K562 (cell line): ENCODE data around the gene SERPINA12. TPM values are rescaled to one million over a fixed set of nuclear protein-coding genes. Genes with fewer than 3 reads are reported as not detected.

Experiments
- ATAC-seq: fragments of 200-7000 bp; cut with Tn5 transposase; 3 replicates; pipeline ENCODE4 v1.9.1; 2020; ENCODE audit warnings: moderate library complexity
- BruUV-seq: library from RNA; stranded (reverse); fragments of 400-500 nt; replicated peaks from 2 replicates; lab custom pipeline; 2021; lab: Mats Ljungman, UMichigan
- CTCF ChIA-PET: fragments of 300-600 bp; formaldehyde crosslinking; extraction: SDS; loops from one replicate; lab custom pipeline; 2021; ENCODE audit warnings: low intra/inter-chr PET ratio; lab: Yijun Ruan, JAX
- POLR2A ChIA-PET: fragments of 300-600, 350-650 bp; sonication (Branson Sonifier 250); formaldehyde crosslinking; extraction: SDS; loops from one replicate; lab custom pipeline; 2021; ENCODE audit warnings: antibody characterized with exemption, inconsistent platforms; lab: Yijun Ruan, JAX
- DNase-seq, 4 experiments: peaks; one replicate each; pipeline versions ENCODE4 v3.0.0 to v3.0.0-alpha.2; 2011 to 2018; ENCODE audit warnings: low spot score in 3 of 4, mixed read lengths in 3 of 4; ENCODE audit errors: extremely low read depth in 1 of 4
- FAIRE-seq: peaks from 2 replicates; lab custom pipeline; 2011; peaks lifted over from hg19 to GRCh38; lab: Jason Lieb, UNC
- H2AFZ ChIP-seq: 2 replicates; pipeline ENCODE4 v1.6.0; 2011; ENCODE audit warnings: low read depth, low read length, control low read depth, inconsistent platforms
- H3K27ac ChIP-seq: fragments of 200-600 bp; 3 replicates; pipeline ENCODE4 v1.8.0; 2011; ENCODE audit warnings: low read depth, mild to moderate bottlenecking, control low read depth, inconsistent platforms, low read length, moderate library complexity, mixed read lengths; ENCODE audit errors: extremely low read depth
- H3K27me3 ChIP-seq, 2 experiments: fragments of 300-600 bp in 1 of 2; 2 replicates in 1 of 2; 3 replicates in 1 of 2; pipeline versions ENCODE4 v1.6.0 to v1.8.0; 2011; ENCODE audit warnings: inconsistent platforms in 2 of 2, low read length in 2 of 2, mild to moderate bottlenecking in 1 of 2, mixed read lengths in 1 of 2, moderate library complexity in 1 of 2; ENCODE audit not compliant: control insufficient read depth in 2 of 2, insufficient read depth in 2 of 2
- H3K36me3 ChIP-seq: fragments of 300-600 bp; 3 replicates; pipeline ENCODE4 v1.8.0; 2011; ENCODE audit warnings: mild to moderate bottlenecking, low read length, inconsistent platforms; ENCODE audit not compliant: control insufficient read depth, insufficient read depth
- H3K4me1 ChIP-seq, 2 experiments: fragments of 200-600 bp in 1 of 2; replicated peaks in 1 of 2; 2 replicates in 1 of 2; 3 replicates in 1 of 2; pipeline versions ENCODE4 v1.5.1 to v1.8.0; 2011; ENCODE audit warnings: inconsistent platforms in 2 of 2, low read length in 2 of 2, mild to moderate bottlenecking in 1 of 2, mixed read lengths in 1 of 2, moderate library complexity in 1 of 2; ENCODE audit not compliant: control insufficient read depth in 2 of 2, insufficient read depth in 2 of 2
- H3K4me2 ChIP-seq: 2 replicates; pipeline ENCODE4 v1.6.1; 2011; ENCODE audit warnings: low read length, control low read depth, inconsistent platforms, mixed read lengths; ENCODE audit not compliant: insufficient read depth
- H3K4me3 ChIP-seq: fragments of 200-600 bp; sonication (generic), shearing (Covaris generic); 2 replicates; pipeline ENCODE4 v1.5.1; 2016; ENCODE audit warnings: control low read depth, inconsistent platforms
- H3K79me2 ChIP-seq: fragments of 200-600 bp; 3 replicates; pipeline ENCODE4 v1.8.0; 2011; ENCODE audit warnings: low read length, inconsistent platforms; ENCODE audit not compliant: control insufficient read depth, insufficient read depth
- H3K9ac ChIP-seq, 2 experiments: 2 replicates each; pipeline versions ENCODE4 v1.6.0 to v1.6.1; 2011; ENCODE audit warnings: low read depth in 2 of 2, low read length in 2 of 2, control low read depth in 1 of 2, inconsistent platforms in 1 of 2, mild to moderate bottlenecking in 1 of 2, mixed read lengths in 1 of 2; ENCODE audit not compliant: insufficient read depth in 1 of 2
- H3K9me1 ChIP-seq: one replicate; pipeline ENCODE4 v1.6.0; 2011; ENCODE audit warnings: inconsistent platforms, mild to moderate bottlenecking, low read length, moderate library complexity; ENCODE audit not compliant: control insufficient read depth, insufficient read depth
- H3K9me3 ChIP-seq: replicated peaks from 2 replicates; pipeline ENCODE4 v1.5.1; 2011; ENCODE audit warnings: low read depth, low read length, inconsistent platforms; ENCODE audit not compliant: control insufficient read depth, insufficient read depth
- H4K20me1 ChIP-seq: replicated peaks from 2 replicates; pipeline ENCODE4 v1.6.1; 2011; ENCODE audit warnings: low read length, inconsistent platforms, mixed read lengths; ENCODE audit not compliant: control insufficient read depth, insufficient read depth
- CCNT2 ChIP-seq: IDR thresholded peaks from 2 replicates; pipeline ENCODE4 v1.6.1; 2011; ENCODE audit warnings: borderline replicate concordance, low read depth, mild to moderate bottlenecking, moderate library complexity, mixed read lengths, low read length; ENCODE audit not compliant: insufficient read length; ENCODE audit errors: extremely low read depth
- FUS ChIP-seq: fragments of 200-400 bp; formaldehyde crosslinking; optimal IDR thresholded peaks from 2 replicates; pipeline ENCODE3; 2017; ENCODE audit warnings: low read depth, low read length
- MIER1 ChIP-seq: fragments of 450-650 bp; IDR thresholded peaks from 2 replicates; pipeline ENCODE4 v1.6.1; 2016; ENCODE audit warnings: antibody characterized with exemption, mild to moderate bottlenecking, low read depth
- NCOA4 ChIP-seq: fragments of 450-650 bp; IDR thresholded peaks from 2 replicates; pipeline ENCODE4 v1.6.1; 2018; ENCODE audit warnings: mild to moderate bottlenecking; ENCODE audit not compliant: partially characterized antibody
- NELFE ChIP-seq: IDR thresholded peaks from 2 replicates; pipeline ENCODE4 v1.6.1; 2011; ENCODE audit warnings: mild to moderate bottlenecking; ENCODE audit not compliant: insufficient read depth, insufficient read length
- NFE2L1 ChIP-seq: fragments of 450-650 bp; IDR thresholded peaks from 2 replicates; pipeline ENCODE4 v1.6.1; 2016; ENCODE audit warnings: missing genetic modification characterization, low read depth, mild to moderate bottlenecking, missing compliant biosample characterization, moderate library complexity, borderline replicate concordance
- PTTG1 ChIP-seq: fragments of 450-650 bp; IDR thresholded peaks from 2 replicates; pipeline ENCODE4 v1.6.1; 2016; ENCODE audit warnings: low read depth, mild to moderate bottlenecking, missing genetic modification characterization, missing compliant biosample characterization
- SRSF7 ChIP-seq: fragments of 200-400 bp; formaldehyde crosslinking; optimal IDR thresholded peaks from 2 replicates; pipeline ENCODE3; 2017; ENCODE audit warnings: mild to moderate bottlenecking, low read depth, low read length
- TAL1 ChIP-seq: fragments of 450-650 bp; IDR thresholded peaks from 2 replicates; pipeline ENCODE4 v1.6.1; 2016; ENCODE audit warnings: mild to moderate bottlenecking
- U2AF2 ChIP-seq: fragments of 200-400 bp; formaldehyde crosslinking; optimal IDR thresholded peaks from 2 replicates; pipeline ENCODE3; 2017; ENCODE audit warnings: low read depth, mild to moderate bottlenecking, low read length
- ZNF668 ChIP-seq: fragments of 250-450 bp; sonication (Bioruptor Pico); IDR thresholded peaks from 2 replicates; pipeline ENCODE4 v1.8.0; 2022; ENCODE audit warnings: mild to moderate bottlenecking, inconsistent platforms
- WGBS: fragments of 100-300 bp; shearing (Covaris generic); methylation state at CpG from one replicate; pipeline ENCODE4 v1.1.6; 2016; ENCODE audit warnings: low coverage, mixed read lengths; ENCODE audit not compliant: insufficient coverage; ENCODE audit errors: missing lambda C conversion rate; 5-methylcytosine and 5-hydroxymethylcytosine counted together
- in situ Hi-C: fragments of 300-500 bp; cut with MboI; formaldehyde crosslinking; loops from 4 replicates; pipeline ENCODE4 v1.15.0; 2018; ENCODE audit warnings: inconsistent platforms, mixed read lengths
- intact Hi-C: fragments of 100-400 bp; cut with micrococcal nuclease; formaldehyde crosslinking; loops from 2 replicates; pipeline ENCODE4 v1.14.2; 2022
- polyA plus RNA-seq, 8 experiments: library from polyadenylated mRNA; depleted of rRNA in 4 of 8; stranded (reverse) in 5 of 8; unstranded in 3 of 8; fragments of >200 nt; fragmentation: Nextera tagmentation in 2 of 8; fragmentation: Illumina TruSeq in 1 of 8; extraction: Ambion mirVana in 2 of 8; extraction: Trizol in 1 of 8; gene quantifications; 2 replicates each; pipeline versions ENCODE4 v1.2.1 to v1.2.3, GENCODE V29; 2011 to 2014; ENCODE audit warnings: inconsistent platforms in 1 of 8, missing spikeins in 1 of 8
- total RNA-seq, 7 experiments: library from RNA; depleted of rRNA in 6 of 7; stranded (reverse); fragments of >200 nt in 6 of 7; fragmentation: Illumina TruSeq in 2 of 7; extraction: Trizol in 2 of 7; gene quantifications; 2 replicates each; pipeline versions ENCODE4 v1.2.1 to v1.2.3, GENCODE V29; 2011 to 2021; ENCODE audit warnings: low replicate concordance in 1 of 7
- TF ChIP-seq, protein P1 (sequence below): fragments of 250-450 bp; sonication (Bioruptor Pico); IDR thresholded peaks from 2 replicates; pipeline ENCODE4 v1.4.0; 2020; ENCODE audit warnings: borderline replicate concordance
- TF ChIP-seq, protein P2 (sequence below): fragments of 250-450 bp; sonication (Bioruptor Pico); IDR thresholded peaks from 2 replicates; pipeline ENCODE4 v1.8.0; 2022; ENCODE audit warnings: inconsistent platforms, mild to moderate bottlenecking, moderate library complexity, borderline replicate concordance
- TF ChIP-seq, protein P3 (sequence below): sonication (generic); formaldehyde crosslinking; IDR thresholded peaks from 2 replicates; pipeline ENCODE4 v1.8.0; 2023; ENCODE audit warnings: missing genetic modification reagents, mild to moderate bottlenecking, borderline replicate concordance

Gene SERPINA12
- total and polyA plus RNA-seq, 9 of the 15 experiments (the other 6 are each of a cell fraction or from before 2014, with no cell fraction given): not detected

DNA sequence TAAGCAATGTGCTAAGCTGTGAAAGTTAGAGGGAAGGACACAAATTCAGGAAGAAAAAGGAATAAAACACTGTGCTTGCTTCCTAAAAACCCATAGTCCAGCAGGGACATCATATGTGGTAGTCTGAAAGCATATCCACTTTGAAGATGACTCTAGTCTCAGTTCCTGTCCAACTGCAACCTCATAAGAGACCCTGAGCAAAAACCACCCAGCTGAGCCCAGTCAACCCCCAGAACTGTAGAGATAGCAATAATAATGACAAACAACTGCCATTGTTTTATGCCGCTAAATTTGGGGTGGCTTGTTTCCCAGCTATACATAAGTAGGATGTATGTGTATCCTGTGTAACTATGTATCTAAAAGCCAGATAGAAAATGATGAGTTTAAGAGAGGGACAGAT lies 48.1 kb upstream of the SERPINA12 start:
- no peak overlapping the region for H3K4me3 ChIP-seq
- H3K9me1 ChIP-seq: no peaks in the 10 kb centered on the region
- no peak overlapping the region for H3K27ac ChIP-seq
- intact Hi-C loops (no loop called here), in situ Hi-C loops (no loop called here)
- 0% methylated on average over 1 of the region's 1 CpG for WGBS
- CTCF ChIA-PET: interaction anchor here (0.6 kb wide), 1 partner anchor 129 kb away, joined by 3 read pairs; no protein-coding TSS in a partner anchor
- H3K4me2 ChIP-seq: no peak overlapping the region
- H3K9ac ChIP-seq: no peak overlapping the region
- no peak overlapping the region for H2AFZ ChIP-seq
- DNase-seq (no peak), ATAC-seq (no peak), FAIRE-seq (no peak)
- H3K9me3 ChIP-seq: no peaks in the 10 kb centered on the region
- H3K27me3 ChIP-seq: no peaks in the 10 kb centered on the region
- H3K36me3 ChIP-seq: no peaks in the 10 kb centered on the region
- no peaks in the 10 kb centered on the region for H3K79me2 ChIP-seq
- no peaks in the 10 kb centered on the region for H4K20me1 ChIP-seq
- no peaks in the 10 kb centered on the region for H3K4me1 ChIP-seq
- BruUV-seq: no TSS peak
- POLR2A ChIA-PET: no interaction called here
- TF ChIP-seq, protein P1, sequence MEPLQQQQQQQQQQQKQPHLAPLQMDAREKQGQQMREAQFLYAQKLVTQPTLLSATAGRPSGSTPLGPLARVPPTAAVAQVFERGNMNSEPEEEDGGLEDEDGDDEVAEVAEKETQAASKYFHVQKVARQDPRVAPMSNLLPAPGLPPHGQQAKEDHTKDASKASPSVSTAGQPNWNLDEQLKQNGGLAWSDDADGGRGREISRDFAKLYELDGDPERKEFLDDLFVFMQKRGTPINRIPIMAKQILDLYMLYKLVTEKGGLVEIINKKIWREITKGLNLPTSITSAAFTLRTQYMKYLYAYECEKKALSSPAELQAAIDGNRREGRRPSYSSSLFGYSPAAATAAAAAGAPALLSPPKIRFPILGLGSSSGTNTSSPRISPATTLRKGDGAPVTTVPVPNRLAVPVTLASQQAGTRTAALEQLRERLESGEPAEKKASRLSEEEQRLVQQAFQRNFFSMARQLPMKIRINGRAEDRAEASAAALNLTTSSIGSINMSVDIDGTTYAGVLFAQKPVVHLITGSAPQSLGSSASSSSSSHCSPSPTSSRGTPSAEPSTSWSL (CRISPR knock-in tag): no peak
- no peak for TF ChIP-seq MIER1
- no peak for TF ChIP-seq FUS
- TF ChIP-seq ZNF668 (CRISPR knock-in tag): no peak
- no peak for TF ChIP-seq U2AF2
- no peak for TF ChIP-seq NFE2L1 (tag)
- no peak for TF ChIP-seq SRSF7
- TF ChIP-seq, protein P2, sequence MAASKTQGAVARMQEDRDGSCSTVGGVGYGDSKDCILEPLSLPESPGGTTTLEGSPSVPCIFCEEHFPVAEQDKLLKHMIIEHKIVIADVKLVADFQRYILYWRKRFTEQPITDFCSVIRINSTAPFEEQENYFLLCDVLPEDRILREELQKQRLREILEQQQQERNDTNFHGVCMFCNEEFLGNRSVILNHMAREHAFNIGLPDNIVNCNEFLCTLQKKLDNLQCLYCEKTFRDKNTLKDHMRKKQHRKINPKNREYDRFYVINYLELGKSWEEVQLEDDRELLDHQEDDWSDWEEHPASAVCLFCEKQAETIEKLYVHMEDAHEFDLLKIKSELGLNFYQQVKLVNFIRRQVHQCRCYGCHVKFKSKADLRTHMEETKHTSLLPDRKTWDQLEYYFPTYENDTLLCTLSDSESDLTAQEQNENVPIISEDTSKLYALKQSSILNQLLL: no peak
- TF ChIP-seq TAL1: no peak
- no peak for TF ChIP-seq NELFE
- no peak for TF ChIP-seq CCNT2
- no peak for TF ChIP-seq PTTG1 (tag)
- TF ChIP-seq, protein P3, sequence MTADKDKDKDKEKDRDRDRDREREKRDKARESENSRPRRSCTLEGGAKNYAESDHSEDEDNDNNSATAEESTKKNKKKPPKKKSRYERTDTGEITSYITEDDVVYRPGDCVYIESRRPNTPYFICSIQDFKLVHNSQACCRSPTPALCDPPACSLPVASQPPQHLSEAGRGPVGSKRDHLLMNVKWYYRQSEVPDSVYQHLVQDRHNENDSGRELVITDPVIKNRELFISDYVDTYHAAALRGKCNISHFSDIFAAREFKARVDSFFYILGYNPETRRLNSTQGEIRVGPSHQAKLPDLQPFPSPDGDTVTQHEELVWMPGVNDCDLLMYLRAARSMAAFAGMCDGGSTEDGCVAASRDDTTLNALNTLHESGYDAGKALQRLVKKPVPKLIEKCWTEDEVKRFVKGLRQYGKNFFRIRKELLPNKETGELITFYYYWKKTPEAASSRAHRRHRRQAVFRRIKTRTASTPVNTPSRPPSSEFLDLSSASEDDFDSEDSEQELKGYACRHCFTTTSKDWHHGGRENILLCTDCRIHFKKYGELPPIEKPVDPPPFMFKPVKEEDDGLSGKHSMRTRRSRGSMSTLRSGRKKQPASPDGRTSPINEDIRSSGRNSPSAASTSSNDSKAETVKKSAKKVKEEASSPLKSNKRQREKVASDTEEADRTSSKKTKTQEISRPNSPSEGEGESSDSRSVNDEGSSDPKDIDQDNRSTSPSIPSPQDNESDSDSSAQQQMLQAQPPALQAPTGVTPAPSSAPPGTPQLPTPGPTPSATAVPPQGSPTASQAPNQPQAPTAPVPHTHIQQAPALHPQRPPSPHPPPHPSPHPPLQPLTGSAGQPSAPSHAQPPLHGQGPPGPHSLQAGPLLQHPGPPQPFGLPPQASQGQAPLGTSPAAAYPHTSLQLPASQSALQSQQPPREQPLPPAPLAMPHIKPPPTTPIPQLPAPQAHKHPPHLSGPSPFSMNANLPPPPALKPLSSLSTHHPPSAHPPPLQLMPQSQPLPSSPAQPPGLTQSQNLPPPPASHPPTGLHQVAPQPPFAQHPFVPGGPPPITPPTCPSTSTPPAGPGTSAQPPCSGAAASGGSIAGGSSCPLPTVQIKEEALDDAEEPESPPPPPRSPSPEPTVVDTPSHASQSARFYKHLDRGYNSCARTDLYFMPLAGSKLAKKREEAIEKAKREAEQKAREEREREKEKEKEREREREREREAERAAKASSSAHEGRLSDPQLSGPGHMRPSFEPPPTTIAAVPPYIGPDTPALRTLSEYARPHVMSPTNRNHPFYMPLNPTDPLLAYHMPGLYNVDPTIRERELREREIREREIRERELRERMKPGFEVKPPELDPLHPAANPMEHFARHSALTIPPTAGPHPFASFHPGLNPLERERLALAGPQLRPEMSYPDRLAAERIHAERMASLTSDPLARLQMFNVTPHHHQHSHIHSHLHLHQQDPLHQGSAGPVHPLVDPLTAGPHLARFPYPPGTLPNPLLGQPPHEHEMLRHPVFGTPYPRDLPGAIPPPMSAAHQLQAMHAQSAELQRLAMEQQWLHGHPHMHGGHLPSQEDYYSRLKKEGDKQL: no peak
- TF ChIP-seq NCOA4: no peak
